ENCODE data around the gene RNF144A.

Gene RNF144A

GRCh38 chr2:7022492-7023385, 105.5 kb downstream of the RNF144A start:
- DNase-seq (ENCODE audit: low spot score), result peak; percentile 67

DNA sequence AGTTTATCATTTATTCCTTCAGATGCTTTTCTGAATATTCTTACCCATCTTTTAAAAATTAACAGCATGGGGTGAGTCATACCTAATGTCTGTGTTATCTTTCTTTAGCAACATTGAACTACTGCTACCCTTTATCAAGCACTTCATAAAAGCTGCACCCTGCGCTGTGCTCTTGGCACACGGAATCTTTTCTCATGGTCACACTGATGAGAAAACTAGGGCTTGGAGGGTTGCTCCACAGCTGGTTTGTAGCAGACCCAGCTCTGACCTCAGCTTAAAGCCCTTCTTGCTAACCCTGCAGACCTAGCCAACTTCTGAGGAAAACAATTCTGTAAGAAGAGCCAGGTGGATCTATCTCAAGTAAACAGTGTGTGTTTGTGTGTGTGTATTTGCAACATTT, 106.3 kb downstream of the RNF144A start:
- DNase-seq (ENCODE audit: low spot score), result no peak

DNA sequence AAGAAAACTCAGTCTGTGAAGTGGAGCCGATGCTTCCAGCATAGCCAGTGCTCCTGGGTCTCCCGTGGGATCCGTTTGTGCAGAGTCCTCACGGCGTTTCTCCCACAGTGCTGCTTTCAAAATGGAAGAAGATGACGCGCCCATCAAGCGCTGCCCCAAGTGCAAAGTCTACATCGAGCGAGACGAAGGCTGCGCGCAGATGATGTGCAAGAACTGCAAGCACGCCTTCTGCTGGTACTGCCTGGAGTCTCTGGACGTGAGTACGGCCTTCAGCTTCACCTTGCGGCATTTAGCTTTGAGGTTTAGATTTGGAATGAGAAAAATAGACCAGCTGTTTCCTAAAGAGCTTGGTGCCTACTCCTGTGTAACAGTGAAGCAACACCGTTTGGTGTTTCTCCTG, 107.0 kb downstream of the RNF144A start:
- no peak for DNase-seq (ENCODE audit: low spot score)

DNA sequence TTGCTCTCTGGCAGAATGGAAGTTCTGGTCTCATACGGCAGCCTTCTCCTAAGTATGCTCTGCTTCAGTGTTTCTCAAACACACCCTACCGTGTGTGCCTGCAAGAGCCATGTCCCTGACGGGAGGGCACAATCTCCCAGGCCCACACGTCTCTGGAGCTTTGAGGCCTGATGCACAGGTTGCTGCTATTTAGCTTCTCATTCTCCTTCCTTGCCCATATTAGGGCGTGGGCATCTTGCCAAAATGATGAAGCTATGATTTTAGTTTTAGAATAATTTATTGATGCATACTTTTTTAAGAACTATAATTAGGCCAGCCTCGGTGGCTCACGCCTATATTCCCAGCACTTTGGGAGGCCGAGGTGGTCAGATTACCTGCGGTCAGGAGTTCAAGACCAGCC, 107.9 kb downstream of the RNF144A start:
- DNase-seq (ENCODE audit: low spot score), result no peak

GRCh38 chr2:7026742-7027141, 109.5 kb downstream of the RNF144A start:
- no peak for DNase-seq (ENCODE audit: low spot score)

DNA sequence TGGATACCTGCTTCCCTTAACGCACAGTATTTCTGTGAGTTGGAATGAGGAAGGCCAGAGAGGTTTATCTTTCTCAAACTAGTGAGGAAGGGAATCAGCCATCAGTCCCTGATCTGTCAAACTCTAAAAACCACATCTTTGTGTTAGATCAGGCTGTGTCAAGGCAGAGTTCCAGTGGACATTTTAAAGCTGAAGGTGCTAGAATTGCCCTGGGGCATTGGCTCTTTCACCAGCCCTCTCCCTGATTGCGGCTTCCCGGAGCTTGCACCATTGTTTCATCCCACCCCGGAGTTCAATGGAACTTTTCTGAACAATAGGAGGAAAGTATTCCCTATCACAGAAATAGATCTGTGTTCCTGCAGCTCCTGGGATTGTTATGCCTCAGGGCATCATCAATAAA, 110.2 kb downstream of the RNF144A start:
- DNase-seq (ENCODE audit: low spot score), result no peak

GRCh38 chr2:7027956-7028655, 110.9 kb downstream of the RNF144A start:
- no peak for DNase-seq (ENCODE audit: low spot score)

DNA sequence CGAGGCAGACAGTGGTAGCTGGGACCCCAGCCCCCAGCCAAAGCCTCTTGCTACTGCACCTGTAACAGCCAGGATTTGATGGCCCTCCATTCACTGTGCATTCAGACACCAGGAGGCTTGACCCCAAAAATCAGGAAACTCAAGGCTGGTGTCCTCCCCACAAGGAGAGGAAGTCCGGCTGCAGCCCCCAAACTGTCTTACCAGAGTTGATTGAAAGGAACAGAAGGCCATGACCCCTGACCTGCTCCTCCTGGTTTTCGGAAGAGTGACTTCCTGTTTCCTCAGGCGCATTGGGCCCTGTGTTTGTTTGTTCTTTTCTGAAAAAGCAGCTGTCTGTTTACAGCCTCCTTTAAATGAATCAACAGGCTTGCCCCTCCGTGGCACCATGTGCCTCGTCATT, 111.6 kb downstream of the RNF144A start:
- DNase-seq (ENCODE audit: low spot score), result no peak

DNA sequence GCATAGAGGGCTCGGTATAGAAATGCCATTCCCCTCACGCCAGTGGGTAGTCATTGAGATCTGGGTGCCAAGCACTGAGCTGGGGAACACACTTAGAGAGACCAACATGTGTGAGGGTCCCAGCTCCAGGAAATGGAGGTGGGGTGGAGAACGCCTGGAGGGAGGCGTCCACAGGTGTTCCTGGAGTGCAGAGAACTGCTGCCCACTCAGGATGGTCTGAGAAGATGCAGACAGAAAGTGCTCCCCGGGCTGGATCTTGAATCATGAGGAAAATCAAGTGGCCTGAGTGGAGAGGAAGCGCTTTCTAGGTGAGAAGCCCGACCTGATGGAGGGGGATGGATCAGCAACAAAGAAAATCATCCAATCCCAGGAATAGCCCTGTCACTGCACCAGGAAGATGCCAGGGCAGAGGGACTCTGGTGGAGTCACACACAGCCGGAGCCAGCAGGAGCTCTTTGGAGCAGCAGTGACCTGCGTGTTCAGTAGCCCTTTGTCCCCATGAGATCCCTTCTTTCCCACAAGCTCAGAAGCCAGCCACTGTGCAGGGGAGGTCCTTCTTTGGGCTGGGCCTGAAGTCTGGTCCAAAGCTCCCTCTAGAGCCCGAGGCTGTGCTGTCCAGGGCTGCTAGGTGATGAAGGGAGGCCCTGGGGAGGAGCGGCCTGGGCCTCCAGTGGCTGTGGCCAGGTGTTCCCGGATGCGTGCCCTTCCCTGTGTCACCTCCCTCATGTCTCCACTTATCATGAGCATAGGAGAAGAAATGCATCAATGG, 112.3 kb downstream of the RNF144A start:
- no peak for DNase-seq (ENCODE audit: low spot score)

GRCh38 chr2:7030810-7031209, 113.6 kb downstream of the RNF144A start:
- no peak for DNase-seq (ENCODE audit: low spot score)

DNA sequence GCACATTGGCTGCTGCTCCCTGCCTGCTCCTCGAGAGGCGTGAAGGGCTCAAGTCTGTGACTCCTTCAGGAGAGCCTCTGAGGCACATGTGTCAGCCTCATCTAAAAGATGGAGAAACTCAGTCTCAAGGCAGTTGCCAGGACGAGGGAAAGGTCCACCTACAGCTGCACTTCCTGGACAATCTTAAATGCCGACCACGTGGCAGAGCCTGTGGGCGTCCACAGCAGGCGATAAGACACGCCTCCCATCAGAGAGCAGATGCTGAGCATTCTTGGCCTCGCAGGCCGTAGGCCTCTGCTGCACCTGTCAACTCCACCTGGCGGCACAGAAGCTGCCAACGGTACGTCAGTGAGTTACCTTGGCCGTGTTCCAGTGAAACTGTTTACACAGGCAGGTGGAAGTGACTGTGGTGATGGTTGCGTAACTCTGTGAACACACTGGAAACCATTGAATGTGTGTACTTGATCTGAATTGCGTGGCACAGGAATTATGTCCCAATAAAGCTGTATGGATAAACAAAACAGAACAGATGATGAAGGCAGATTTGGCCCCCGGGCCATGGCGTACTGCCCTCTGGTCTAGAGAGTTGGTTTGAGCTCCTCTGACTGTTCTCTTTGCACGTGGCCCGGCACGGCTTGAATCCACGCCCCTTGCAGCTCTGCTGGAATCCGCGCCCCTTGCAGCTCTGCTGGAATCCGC, 114.5 kb downstream of the RNF144A start:
- peak; percentile 97 for DNase-seq (ENCODE audit: low spot score)

DNA sequence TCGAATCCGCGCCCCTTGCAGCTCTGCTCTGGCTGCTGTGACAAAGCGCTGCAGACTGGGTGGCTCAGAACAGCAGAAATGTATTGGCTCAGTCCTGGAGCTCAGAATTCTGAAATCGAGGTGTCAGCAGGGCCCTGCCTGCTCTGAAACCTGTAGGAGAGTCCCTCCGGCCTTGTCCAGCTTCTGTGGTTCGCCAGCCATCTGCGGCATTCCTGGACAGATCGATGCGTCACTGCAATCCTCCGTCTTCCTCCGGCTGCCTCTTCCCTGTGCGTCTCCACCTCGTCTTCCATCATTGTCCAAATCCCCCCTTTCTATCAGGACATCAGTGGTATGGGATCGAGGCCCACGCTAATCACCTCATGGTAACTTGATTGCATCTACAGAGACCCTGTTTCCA, 115.2 kb downstream of the RNF144A start:
- no peak for DNase-seq (ENCODE audit: low spot score)

DNA sequence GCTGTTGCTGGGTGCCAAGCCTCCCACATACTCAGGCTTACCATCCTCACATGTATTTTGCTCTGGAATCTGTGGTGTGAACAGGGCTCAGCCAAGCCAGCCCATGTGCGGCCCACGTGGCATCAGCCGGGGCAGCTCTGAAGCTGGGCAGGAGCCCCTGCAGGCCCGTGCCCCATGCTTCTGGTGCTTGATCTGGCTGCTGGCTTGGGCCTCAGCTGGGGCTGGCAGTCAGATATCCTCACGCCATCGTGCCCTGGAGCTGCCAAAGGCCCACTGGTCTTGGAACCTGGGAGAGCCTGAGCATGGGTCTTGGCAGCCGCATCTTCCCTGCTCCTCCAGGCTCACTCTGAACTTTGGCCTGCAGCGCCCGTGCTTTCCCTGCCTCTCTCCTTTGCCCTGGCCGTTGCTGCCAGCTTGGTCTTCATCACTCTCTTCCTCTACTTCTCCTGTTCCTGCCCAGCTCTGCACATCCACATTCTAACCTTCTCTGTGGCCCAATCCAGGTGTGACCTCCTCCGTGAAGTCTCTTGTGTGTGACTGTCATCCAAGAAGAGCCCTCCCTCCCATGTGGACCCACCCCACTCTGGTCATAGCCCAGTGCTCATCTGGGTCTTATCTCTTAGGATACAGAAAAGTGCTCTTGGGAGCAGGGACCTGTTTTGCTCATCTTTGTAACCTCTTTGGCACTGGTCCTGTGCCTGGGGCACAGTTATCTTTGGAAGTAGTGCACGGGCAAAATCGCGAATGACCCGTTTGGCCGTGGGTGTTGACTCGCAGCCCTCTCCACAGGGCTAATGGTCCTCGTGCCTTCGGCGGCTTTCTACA, 116.1 kb downstream of the RNF144A start:
- DNase-seq (ENCODE audit: low spot score), result no peak

- peak; percentile 72 for DNase-seq (ENCODE audit: low spot score)
These were observed 117.1 kb downstream of the RNF144A start for GRCh38 chr2:7034303-7034702.

DNA sequence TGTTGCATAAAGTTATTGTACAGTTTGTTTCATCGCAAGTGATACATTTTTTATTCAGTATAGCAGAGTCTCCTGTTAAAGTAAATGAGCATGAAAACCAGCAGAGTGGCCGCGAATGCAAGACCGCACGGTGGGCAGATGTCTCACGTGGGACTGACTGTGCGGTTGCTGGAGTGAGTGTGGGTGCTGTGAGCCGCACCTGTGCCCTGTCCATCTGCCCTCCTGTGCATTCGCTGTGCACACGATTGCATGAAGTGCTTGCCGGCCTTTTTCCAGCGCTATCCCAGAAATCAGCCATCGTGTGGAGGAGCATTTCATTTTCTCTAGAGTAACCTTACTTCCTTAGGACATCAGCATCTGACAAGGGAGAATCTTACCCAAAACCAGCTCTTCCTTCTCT, 118.7 kb downstream of the RNF144A start:
- peak; percentile 68 for DNase-seq (ENCODE audit: low spot score)

DNA sequence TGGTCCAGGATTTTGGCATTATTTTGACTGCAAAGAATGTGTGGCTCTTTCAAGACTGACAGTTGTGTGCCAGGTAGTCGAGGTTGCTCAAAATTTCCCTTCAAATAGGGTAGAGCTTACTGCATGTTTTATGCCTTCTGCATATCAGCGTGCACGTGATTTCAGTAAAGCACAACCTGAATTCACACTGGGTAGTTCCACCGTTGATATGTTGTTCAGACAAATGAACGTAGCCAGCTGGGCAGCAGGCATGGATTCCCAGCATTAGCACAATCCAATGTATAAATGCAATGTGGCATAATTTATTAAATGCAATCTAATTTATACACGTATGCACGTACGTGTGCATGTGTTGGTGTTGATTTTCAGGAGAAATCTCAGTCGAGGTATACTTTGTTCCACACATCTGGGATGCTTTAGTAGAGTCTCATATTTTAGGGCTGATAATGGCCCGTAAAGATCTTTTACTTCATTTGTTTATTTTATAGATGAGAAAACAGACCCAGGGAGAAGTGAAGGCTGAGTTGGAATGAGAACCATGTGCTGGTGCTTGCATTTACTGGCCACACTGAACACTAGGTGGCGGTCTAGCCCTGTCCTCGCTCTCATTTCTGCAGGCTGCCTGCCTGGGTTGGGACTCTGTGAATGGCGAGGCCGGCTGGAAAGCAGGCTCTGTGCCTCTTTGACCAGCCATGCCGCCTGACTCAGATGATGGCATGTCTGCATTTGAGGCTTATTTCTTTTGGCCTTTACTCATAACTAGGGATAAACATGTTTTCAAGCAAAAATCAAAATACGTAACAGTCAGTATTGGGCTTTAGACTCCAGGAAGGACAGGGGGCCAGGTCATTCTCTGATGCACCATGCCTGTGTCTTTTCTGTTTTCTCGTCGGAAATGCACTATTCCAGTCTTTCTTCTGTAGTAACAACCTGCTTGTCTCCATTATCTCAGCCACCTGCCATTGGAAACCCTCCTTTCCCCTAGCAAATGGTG, 120.4 kb downstream of the RNF144A start:
- peak; percentile 81 for DNase-seq (ENCODE audit: low spot score)

DNA sequence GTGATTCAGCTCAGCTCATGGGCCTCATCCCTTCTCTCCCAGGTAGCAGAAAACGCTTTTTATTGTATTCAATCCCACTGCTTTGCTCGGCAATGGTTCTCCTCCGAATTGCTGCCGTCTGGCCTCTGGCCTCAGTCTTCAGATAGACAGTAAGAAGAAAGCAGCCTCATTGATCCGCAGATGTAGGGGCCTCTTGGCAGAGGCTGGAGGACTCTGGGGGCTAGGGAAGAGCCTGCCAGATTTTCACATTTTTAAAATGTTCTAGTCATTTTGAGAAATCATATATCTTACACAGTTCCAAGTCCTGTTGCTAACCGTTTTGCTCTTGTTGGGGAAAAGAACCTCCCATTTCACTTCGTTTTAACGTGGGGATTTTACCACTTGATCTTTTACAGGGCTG, 123.3 kb downstream of the RNF144A start:
- no peak for DNase-seq (ENCODE audit: low spot score)

DNA sequence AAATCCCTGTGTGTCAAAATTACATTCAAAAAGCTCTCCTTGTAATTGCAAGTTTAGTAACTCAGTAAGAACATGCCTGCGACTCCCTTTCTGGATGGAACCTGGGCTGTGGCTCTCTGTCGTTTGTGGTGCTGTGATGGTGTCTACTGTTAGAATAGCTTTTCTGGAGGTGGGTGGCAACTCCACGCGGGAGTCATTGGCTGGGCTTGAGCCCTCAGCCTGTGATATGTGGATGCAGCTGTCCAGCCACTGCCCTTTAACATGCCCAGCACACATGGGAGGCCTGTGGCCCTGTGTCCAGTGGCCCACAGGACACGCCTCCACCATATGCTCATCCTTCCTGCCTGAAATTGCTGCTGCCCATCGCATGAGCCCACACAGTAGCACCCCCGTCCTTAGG, 124.2 kb downstream of the RNF144A start:
- DNase-seq (ENCODE audit: low spot score), result no peak

DNA sequence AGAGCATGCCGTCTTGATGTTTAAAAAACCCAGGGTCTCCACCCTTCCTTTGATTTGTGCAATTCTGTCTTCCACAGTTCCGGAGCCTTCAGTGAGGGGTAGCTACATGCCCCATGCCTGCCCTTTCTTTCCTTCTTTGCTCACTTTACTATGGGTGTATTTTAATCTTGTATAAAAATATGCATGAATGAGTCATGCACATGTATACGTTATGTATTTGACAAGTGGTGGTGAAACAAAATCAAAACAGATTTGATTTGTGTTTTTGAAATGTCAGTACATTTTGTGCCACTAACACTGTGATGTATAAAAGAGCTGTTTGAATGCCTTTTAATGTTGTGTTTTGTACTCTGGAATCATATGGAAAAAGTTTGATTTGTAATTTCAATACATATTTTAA, 126.5 kb downstream of the RNF144A start:
- DNase-seq (ENCODE audit: low spot score), result no peak
